Tibial nerve (tissue), 4 donors: ENCODE results near the gene PDLIM5. TPM values are rescaled to one million over a fixed set of nuclear protein-coding genes. Genes with fewer than 3 reads are reported as not detected.

Source experiments
- DNase-seq, 2 donors: peaks; one replicate each; pipeline ENCODE4 v3.0.0-alpha.2; 2019; ENCODE audit warnings: low spot score in 2 of 2
- H3K27ac ChIP-seq, 4 donors: fragments of 200-600 bp; sonication (generic) in 3 of 4; one replicate each; pipeline ENCODE4 v1.5.1; 2017 to 2019; ENCODE audit warnings: mild to moderate bottlenecking in 1 of 4
- H3K27me3 ChIP-seq, 2 donors: fragments of 200-600 bp; sonication (generic) in 1 of 2; one replicate each; pipeline versions ENCODE4 v1.5.1 to v1.6.0; 2017 to 2019
- H3K36me3 ChIP-seq, 3 donors: fragments of 200-600 bp; sonication (generic); one replicate each; pipeline ENCODE4 v1.5.1; 2018 to 2019
- H3K4me1 ChIP-seq, 4 donors: fragments of 200-600 bp; sonication (generic) in 3 of 4; one replicate each; pipeline ENCODE4 v1.5.1; 2017 to 2019
- H3K4me3 ChIP-seq, 4 donors: fragments of 200-600 bp; sonication (generic) in 3 of 4; one replicate each; pipeline ENCODE4 v1.5.1; 2017 to 2019; ENCODE audit warnings: mild to moderate bottlenecking in 1 of 4, moderate library complexity in 1 of 4
- H3K9me3 ChIP-seq, 4 donors: fragments of 200-600 bp; sonication (generic) in 3 of 4; one replicate each; pipeline ENCODE4 v1.5.1; 2017 to 2019
- CTCF ChIP-seq, 5 experiments: fragments of 200-600 bp in 3 of 5; fragments of 450-650 bp in 2 of 5; sonication (generic) in 3 of 5; IDR thresholded peaks; one replicate each; pipeline ENCODE4 v1.5.1; 2016 to 2019; ENCODE audit warnings: antibody characterized with exemption in 5 of 5, mild to moderate bottlenecking in 3 of 5, moderate library complexity in 2 of 5
- EP300 ChIP-seq, 2 donors: sonication (generic); formaldehyde crosslinking; IDR thresholded peaks; one replicate each; pipeline ENCODE4 v1.6.1; 2017; ENCODE audit warnings: antibody characterized with exemption in 2 of 2, mild to moderate bottlenecking in 1 of 2
- POLR2A ChIP-seq, 2 donors: fragments of 450-650 bp; IDR thresholded peaks; one replicate each; pipeline ENCODE4 v1.6.1; 2017; ENCODE audit warnings: antibody characterized with exemption in 2 of 2, mild to moderate bottlenecking in 2 of 2, moderate library complexity in 2 of 2
- WGBS, 2 donors: methylation state at CpG; one replicate each; pipeline ENCODE4 v1.1.5; 2018; 5-methylcytosine and 5-hydroxymethylcytosine counted together
- total RNA-seq, 4 donors: library from RNA; depleted of rRNA; stranded (reverse); fragments of >200 nt; gene quantifications; one replicate each; pipeline ENCODE4 v1.1.0, GENCODE V29; 2016

Gene PDLIM5
- total RNA-seq, 4 donors from 2014 or later: 73.5 to 117 (median 98.2) TPM

DNA sequence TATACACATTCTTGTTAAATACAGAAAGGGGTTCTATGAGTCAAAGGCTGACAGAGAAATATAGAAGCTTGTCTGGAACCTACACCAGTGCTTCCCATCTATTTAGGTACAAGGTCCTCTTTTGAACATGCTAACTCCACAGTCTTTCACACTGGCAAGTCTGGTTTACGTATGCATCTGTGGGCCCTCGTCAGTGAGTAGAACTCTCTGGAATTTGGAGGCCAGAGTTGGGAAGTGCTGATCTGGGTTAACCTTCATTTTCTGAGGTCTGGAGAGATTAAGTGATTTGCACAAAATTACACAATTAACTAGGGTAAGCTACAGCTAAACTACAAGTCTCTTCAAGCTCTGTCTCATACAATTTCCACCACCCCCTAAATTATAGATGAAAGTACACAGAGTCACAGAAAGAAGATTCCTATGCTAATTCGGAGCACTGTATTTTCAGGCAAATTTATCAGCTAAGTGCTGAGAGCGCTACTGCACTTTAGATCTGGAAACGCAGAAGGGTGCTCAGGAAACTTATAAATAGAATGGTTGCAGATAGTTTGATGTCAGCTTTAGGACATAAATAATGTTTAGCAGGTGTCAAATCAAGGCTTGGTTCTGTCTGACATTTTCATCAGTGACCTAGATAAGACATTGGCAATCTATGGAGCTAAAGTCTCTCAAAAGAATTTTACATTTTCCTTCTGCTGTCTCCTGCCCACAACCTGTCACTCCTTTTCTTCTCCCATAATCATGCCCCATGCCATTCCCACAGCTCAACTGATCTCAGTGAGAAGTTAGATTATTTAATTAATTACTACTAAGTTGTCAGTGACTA is 43.0 kb upstream of the PDLIM5 start:
- peaks cover 0 to 42% (median 2%) of the 10 kb centered on the region in 4 donors for H3K4me1 ChIP-seq

DNA sequence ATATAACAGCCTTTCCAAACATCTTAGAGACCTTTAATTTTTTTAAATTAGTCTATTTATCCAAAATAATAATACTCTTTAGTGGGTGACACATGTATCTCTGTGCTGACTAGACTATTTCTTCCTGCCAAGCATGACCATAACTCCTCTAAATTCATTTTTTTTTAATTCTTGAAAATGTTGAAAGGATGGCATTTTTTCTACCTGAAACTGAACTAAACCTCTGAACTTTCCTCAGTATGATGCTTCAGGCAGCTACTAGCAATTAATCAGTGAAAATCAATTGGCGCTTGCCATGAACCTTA is 42.4 kb upstream of the PDLIM5 start:
- no peak for DNase-seq
- peaks cover 0 to 42% (median 2%) of the 10 kb centered on the region in 4 donors for H3K4me1 ChIP-seq
- 95 to 97% methylated on average over 1 of the region's 1 CpG for WGBS, 2 donors

More for the DNA sequence above, 43.0 kb upstream of the PDLIM5 start:
- H3K27me3 ChIP-seq: no peaks in the 10 kb centered on the region
- no peaks in the 10 kb centered on the region for H3K9me3 ChIP-seq
- WGBS, 2 donors: 78 to 83% methylated on average over 5 of the region's 5 CpGs
- H3K36me3 ChIP-seq: no peaks in the 10 kb centered on the region
- no peak for DNase-seq
- peak overlapping the region in 1 of 4 donors; percentile 26 for H3K27ac ChIP-seq
- H3K4me3 ChIP-seq: no peak overlapping the region
- TF ChIP-seq EP300 (IDR thresholded peaks at IDR 0.05): no peak
- no peak for TF ChIP-seq POLR2A (IDR thresholded peaks at IDR 0.05)
- TF ChIP-seq CTCF (IDR thresholded peaks at IDR 0.05): no peak

GRCh38 chr4:94409962-94410361 is 41.8 kb upstream of the PDLIM5 start:
- H3K36me3 ChIP-seq: no peaks in the 10 kb centered on the region
- peak overlapping the region in 2 of 4 donors; percentile 27 to 34 for H3K27ac ChIP-seq
- peaks cover 0 to 42% (median 2%) of the 10 kb centered on the region in 4 donors for H3K4me1 ChIP-seq

More for the DNA sequence above, 42.4 kb upstream of the PDLIM5 start:
- no peaks in the 10 kb centered on the region for H3K27me3 ChIP-seq
- no peak overlapping the region for H3K4me3 ChIP-seq
- TF ChIP-seq CTCF (IDR thresholded peaks at IDR 0.05) (no peak), EP300 (IDR thresholded peaks at IDR 0.05) (no peak), POLR2A (IDR thresholded peaks at IDR 0.05) (no peak)
- H3K9me3 ChIP-seq: no peaks in the 10 kb centered on the region
- H3K36me3 ChIP-seq: no peaks in the 10 kb centered on the region
- H3K27ac ChIP-seq: peak overlapping the region in 2 of 4 donors; percentile 26 to 27

GRCh38 chr4:94410678-94411206 is 41.0 kb upstream of the PDLIM5 start:
- peak overlapping the region in 2 of 4 donors; percentile 27 to 34 for H3K27ac ChIP-seq
- WGBS, 2 donors: 72% methylated on average over 10 of the region's 10 CpGs
- H3K27me3 ChIP-seq: no peaks in the 10 kb centered on the region
- peaks cover 0 to 42% (median 2%) of the 10 kb centered on the region in 4 donors for H3K4me1 ChIP-seq
- H3K9me3 ChIP-seq: no peaks in the 10 kb centered on the region
- H3K4me3 ChIP-seq: no peak overlapping the region
- peak; percentile 64 to 70 for DNase-seq
- no peaks in the 10 kb centered on the region for H3K36me3 ChIP-seq
- TF ChIP-seq CTCF (IDR thresholded peaks at IDR 0.05) (no peak), POLR2A (IDR thresholded peaks at IDR 0.05) (no peak), EP300 (IDR thresholded peaks at IDR 0.05) (peak in 1 of 2 donors; percentile 81)

More at GRCh38 chr4:94409962-94410361, 41.8 kb upstream of the PDLIM5 start:
- no peaks in the 10 kb centered on the region for H3K27me3 ChIP-seq
- no peaks in the 10 kb centered on the region for H3K9me3 ChIP-seq
- DNase-seq: no peak
- no peak for TF ChIP-seq EP300 (IDR thresholded peaks at IDR 0.05)
- TF ChIP-seq CTCF (IDR thresholded peaks at IDR 0.05): no peak
- TF ChIP-seq POLR2A (IDR thresholded peaks at IDR 0.05): no peak
- H3K4me3 ChIP-seq: no peak overlapping the region

GRCh38 chr4:94411296-94411695 is 40.4 kb upstream of the PDLIM5 start:
- Histone ChIP-seq H3K9me3 (no peaks in the 10 kb centered on the region), H3K4me1 (peaks cover 0 to 42% (median 2%) of the 10 kb centered on the region in 4 donors), H3K27ac (peak overlapping the region in 2 of 4 donors; percentile 27 to 61), H3K36me3 (no peaks in the 10 kb centered on the region), H3K27me3 (no peaks in the 10 kb centered on the region), H3K4me3 (no peak overlapping the region)
- no peak for DNase-seq
- TF ChIP-seq EP300 (IDR thresholded peaks at IDR 0.05) (no peak), POLR2A (IDR thresholded peaks at IDR 0.05) (no peak), CTCF (IDR thresholded peaks at IDR 0.05) (no peak)
